ENCODE results near the gene AQP1.

The AQP1 gene

GRCh38 chr7:30907527-30908267 lies 4.0 kb upstream of the AQP1 start:
- no peak for DNase-seq

GRCh38 chr7:30908681-30909080 lies 3.0 kb upstream of the AQP1 start:
- no peak for DNase-seq

DNA sequence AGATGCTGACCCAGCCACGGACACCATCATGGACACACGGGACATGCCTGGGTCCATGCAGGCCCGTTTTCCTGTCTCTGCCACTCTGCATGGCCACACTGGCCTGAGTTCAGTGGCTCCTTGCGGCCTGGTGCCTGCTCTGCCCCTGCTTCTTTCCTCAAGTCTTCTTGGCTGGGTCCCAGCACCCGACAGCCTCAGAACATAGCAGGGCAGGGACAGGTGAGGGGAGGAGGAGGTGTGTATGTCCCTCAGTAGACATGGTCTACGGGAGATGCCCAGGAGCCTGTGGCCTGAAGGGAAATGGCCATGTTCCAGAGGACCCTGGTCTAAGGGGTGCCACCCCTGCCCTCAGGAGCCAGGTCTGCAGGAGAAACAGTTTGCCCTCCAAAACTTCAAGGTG lies 2.2 kb upstream of the AQP1 start:
- DNase-seq, result no peak

DNA sequence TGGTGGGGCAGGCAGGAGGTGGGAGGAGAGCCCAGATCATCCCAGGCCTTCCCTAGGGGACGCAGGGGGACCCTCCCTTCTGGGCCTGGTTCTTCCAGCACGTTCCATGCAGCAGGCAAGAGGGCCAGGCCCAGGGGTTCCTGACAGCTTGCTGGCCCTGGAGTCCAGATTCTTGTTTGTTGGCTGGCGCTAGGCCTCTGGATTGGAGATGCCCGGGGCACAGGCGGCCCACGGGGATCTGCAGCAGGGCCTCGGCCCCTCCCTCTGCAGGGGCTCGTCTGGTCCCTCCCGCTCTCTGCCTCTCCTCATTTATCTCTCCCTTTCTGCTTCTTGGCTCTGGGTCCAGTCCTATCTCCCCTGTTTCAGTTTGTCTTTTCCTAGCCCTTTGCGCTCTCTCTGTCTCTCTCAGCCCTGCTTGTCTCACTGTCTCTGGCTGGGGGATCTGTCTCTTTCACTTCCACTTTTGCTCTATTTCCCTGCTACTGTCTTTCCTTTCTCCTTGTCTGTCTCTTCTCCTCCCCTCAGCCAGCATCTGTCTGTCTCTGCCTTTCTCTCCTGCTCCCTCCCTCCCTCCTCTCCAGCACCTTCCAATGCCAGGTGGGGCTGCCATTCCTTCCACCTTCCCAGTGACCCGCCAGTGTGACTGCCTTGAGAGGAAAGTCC lies 1.1 kb upstream of the AQP1 start:
- no peak for DNase-seq

GRCh38 chr7:30911133-30911532 lies 520 bp upstream of the AQP1 start:
- DNase-seq, result no peak

- no peak for DNase-seq
Observed at GRCh38 chr7:30912021-30912730, 523 bp downstream of the AQP1 start.

DNA sequence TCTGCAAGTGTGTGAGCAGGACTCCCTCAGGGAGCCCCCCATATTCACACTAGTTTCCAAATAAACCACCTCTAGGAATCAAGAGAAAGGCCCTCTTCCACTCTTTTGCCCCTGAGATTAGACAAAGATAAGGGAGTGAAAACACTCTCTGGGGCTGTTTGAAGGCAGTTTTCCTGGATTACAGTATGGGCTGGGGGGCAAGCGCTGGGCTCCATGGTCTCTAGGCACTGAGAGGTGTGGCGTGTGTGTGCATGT lies 1.0 kb downstream of the AQP1 start:
- no peak for DNase-seq

- no peak for DNase-seq
Observed at GRCh38 chr7:30912986-30913811, 1.5 kb downstream of the AQP1 start.

GRCh38 chr7:30913821-30914515 lies 2.3 kb downstream of the AQP1 start:
- no peak for DNase-seq

GRCh38 chr7:30914596-30914995 lies 2.9 kb downstream of the AQP1 start:
- no peak for DNase-seq

DNA sequence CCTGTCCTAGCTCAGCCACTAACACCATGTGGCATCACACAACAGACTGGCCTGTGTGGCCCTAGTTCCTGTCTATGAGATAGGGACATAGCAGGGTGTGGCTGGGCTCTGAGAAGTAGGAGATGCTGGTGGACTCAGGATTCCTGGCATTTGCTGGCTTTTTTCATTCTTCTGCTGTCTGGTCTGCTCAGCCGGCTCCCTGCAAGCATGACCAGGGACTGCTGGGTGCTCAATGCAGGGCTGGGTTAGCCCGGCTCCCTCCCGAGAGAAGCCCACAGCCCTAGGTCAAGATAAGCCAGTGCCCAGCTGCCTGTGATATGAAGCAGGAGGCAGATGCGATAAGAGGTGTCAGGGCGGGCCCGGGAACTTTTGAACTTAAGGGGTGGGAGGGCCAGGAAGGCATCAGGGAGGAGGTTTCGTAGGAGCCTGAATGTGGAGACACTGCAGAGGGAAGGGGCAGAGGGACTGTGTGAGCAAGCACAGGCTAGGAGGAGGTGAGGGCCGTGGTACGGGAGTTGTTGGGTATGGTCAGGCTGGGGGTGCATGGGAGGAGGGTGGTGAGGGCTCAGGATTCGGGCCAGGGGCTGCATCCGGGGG lies 3.5 kb downstream of the AQP1 start:
- no peak for DNase-seq

- no peak for DNase-seq
Observed at GRCh38 chr7:30915751-30916150, 4.1 kb downstream of the AQP1 start.

DNA sequence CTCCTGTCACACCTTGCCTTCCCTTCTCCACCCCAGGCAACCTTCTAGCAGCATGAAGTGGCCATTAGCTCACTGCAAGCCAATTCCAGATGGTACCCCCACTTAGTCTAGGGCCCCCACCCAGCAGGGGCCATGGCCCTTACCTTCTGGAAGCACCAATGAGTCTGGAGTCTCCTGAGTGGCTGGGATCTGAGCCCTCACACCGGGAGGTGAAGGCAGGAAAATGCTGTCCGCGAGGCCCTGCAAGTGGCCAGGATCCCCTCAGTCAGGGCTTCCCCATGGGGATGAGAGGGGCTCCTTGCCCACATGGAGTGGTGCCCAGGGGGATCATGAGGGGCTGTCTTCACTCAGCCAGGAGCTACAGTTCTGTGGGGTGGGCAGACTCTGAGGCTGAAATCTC lies 4.6 kb downstream of the AQP1 start:
- DNase-seq, result no peak

DNA sequence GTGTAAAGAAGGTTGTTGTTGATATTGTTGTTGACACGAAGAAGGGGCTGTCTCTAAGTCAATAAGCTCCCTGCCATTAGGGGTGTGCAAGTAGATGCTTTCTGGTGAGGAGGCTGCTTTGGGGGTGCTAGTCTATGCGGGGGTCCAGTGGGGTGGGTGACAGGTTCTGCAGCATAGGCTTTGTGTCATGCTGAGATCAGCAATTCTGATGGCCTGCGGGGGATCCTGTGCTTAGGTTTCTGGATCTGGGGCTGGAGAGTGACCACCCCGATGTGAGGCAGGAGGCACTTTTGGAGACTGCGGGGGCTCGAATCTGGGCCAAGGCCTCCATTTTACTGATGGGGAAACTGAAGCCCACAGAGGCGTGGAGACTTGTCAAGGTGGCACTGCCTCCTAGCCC lies 5.1 kb downstream of the AQP1 start:
- no peak for DNase-seq

GRCh38 chr7:30917216-30917893 lies 5.7 kb downstream of the AQP1 start:
- no peak for DNase-seq

DNA sequence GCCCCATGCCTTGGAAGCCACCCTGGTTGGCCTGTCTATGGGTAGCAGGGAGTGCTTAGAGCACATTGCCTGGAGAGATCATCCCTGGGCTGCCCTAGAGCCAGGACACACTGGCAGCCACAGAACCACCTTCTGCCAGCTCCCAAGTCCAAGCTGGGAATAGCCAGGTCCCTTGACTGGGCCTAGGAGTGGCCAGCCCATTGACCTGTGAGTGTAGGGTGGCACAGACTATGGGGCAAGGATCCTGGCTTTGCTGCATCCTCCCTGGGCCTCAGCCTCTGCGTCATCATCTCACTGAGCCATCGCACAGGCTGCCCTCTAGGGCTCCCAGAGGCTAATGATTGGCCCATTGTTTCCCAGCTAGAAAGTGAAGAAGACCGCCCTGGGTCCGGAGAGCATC lies 7.0 kb downstream of the AQP1 start:
- DNase-seq, result no peak

DNA sequence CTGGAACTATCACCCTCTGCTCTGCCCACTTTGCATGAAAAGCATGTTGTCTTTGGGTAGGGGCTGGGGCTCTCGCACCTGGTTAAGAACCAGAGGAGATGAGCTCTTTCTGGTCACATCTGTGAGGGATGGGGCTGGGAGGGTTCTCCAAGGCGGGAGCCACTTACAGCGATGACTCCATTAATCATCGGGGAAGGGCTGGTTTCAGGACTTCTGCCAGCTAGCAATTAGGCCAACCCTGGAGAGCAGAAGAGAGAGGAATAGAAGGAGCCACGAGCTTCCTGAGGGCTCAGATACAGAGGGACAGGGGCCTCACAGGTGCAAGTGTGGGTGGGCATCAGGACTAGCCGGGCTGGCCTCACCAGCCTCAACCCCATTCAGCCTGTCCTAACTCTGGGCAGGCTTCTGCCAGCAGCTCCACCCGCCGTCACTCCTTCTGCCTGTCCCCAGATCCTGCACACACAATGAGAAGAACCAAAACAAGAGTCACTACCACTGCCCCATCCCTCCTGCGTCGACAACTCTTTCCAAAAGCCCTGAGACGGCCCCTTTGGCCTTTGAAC lies 8.4 kb downstream of the AQP1 start:
- DNase-seq, result peak; percentile 15

- peak; percentile 26 for DNase-seq
Observed at GRCh38 chr7:30920584-30921539, 9.2 kb downstream of the AQP1 start.

GRCh38 chr7:30921540-30922401 lies 10.1 kb downstream of the AQP1 start:
- DNase-seq, result peak; percentile 25

Measured in activated CD4-positive, CD25-positive, alpha-beta regulatory T cell treated with anti-CD3 and anti-CD28 coated beads, Interleukin-2, amount 50 U/mL, for 72 hours (primary cell).